ENCODE results near the gene LARGE1.

Gene LARGE1

GRCh38 chr22:33518405-33518804 is 401.9 kb downstream of the LARGE1 start:
- DNase-seq, result no peak

- peak; percentile 1 for DNase-seq
Measured at GRCh38 chr22:33515795-33516194, 404.5 kb downstream of the LARGE1 start.

GRCh38 chr22:33513388-33514338 is 406.6 kb downstream of the LARGE1 start:
- DNase-seq, result peak; percentile 5

- no peak for DNase-seq
Measured at GRCh38 chr22:33512908-33513307, 407.4 kb downstream of the LARGE1 start.

DNA sequence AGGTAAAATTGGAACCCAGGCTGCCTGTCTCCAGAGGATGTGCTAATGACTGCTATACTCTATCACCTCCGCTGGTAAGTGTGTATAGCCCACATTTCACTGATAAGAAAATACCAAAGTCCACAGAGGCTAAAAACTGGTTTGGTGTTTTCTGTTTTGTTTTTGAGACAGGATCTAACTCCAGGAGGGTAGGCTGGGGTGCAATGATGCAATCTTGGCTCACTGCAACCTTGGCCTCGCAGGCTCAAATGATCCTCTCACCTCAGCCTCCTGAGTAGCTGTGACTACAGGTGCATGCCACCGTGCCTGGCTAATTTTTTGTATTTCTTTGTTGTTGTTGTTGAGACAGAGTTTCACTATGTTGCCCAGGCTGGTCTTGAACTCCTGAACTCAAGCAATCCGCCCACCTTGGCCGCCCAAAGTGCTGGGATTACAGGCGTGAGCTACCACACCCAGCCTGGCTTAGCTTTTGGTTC is 409.8 kb downstream of the LARGE1 start:
- no peak for DNase-seq

GRCh38 chr22:33504941-33505625 is 415.2 kb downstream of the LARGE1 start:
- no peak for DNase-seq

DNA sequence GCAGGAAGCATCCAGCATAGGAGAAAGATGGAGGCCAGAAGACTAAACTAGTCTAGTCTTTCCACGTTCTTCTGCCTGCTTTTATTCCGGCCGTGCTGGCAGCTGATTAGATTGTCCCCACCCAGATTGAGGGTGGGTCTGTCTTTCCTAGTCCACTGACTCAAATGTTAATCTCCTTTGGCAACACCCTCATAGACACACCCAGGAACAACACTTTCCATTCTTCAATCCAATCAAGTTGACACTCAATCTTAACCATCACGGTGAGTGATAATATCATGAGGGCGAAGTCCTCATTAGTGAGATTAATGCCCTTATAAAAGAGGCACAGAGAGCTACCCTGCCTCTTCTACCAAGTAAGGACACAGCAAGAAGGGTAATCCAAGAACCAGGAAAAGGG is 424.2 kb downstream of the LARGE1 start:
- DNase-seq, result no peak

- no peak for DNase-seq
Measured at GRCh38 chr22:33493476-33494205, 426.6 kb downstream of the LARGE1 start.

DNA sequence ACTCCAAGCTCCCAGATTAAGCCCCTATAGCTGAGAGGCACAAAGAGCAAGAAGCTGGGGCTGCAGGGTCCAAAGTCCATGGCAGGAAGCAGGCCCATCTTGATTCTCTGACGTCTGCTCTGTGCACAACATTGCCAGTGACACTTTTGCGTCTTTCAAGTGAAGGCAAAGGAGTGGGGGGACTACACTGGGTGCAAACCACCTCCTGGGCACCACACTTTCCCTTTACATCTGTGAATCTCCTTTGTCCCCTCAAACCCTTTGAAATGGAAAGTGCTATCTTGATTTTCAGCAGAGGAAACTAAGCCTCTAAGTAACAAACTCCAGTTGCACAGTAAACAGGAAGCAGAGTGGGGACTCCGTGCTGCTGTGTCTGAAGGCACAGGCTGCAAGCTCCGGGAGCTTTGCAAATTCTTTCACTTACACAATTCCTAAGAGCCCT is 428.0 kb downstream of the LARGE1 start:
- DNase-seq, result no peak

- DNase-seq, result no peak
Measured at GRCh38 chr22:33487041-33487716, 433.1 kb downstream of the LARGE1 start.

DNA sequence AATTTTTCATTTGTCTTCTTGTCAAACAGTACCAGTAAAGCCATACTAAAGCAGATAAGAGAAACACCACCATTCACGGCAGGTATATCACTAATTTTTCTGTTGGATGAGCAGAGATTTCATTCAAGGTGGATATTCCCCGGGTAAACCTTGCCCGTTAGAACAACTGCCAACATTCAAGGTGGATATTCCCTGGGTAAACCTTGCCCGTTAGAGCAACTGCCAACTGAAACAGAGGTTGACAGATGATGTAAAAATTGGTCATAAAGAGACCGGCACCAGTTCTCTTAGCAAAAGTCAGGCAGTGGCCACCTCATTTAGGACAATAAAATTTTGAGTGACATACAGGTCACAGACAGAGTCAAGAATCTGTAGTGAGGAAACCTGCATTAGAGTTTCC is 438.7 kb downstream of the LARGE1 start:
- DNase-seq, result no peak

GRCh38 chr22:33477120-33478111 is 442.9 kb downstream of the LARGE1 start:
- no peak for DNase-seq

GRCh38 chr22:33476716-33477115 is 443.6 kb downstream of the LARGE1 start:
- no peak for DNase-seq

DNA sequence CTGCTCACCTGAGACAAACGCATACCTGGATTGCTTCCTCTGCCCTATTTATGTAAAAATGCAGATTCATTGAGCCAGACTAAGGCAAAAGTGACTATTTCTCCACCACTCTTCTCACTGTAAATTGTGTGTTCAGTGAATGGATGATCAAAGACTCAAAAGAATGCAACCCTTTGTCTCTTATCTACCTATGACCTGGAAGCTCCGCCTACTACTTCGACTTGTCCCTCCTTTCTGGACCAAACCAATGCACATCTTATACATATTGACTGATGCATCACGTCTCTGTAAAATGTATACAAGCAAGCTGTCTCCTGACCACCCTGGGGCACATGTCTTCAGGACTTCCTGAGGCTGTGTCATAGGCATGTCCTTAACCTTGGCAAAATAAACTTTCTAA is 444.1 kb downstream of the LARGE1 start:
- no peak for DNase-seq

- no peak for DNase-seq
Measured at GRCh38 chr22:33474587-33474986, 445.7 kb downstream of the LARGE1 start.

GRCh38 chr22:33472462-33473344 is 447.6 kb downstream of the LARGE1 start:
- DNase-seq, result no peak

- no peak for DNase-seq
Measured at GRCh38 chr22:33470456-33470855, 449.8 kb downstream of the LARGE1 start.

GRCh38 chr22:33467620-33468095 is 452.6 kb downstream of the LARGE1 start:
- no peak for DNase-seq

GRCh38 chr22:33467080-33467479 is 453.2 kb downstream of the LARGE1 start:
- DNase-seq, result no peak

DNA sequence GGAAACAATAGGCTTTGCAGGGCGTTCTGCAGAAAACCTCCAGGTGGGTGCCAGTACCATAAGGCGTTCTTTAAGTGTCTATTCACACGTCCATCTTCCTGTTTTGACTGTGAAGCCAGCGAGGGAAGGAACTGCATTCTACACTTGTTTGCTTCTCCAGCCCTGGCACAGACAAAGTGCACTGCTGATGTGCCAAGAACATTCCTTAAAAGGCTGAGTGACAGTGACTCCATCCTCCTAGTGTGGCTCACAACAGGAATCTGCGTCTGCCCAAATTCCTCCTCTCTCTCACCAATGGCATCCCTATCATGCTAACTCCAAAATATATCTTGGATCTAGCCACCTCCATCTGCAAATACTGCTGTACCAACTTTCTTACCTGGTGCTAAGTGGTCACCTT is 454.7 kb downstream of the LARGE1 start:
- no peak for DNase-seq

All from NCI-H69 (cell line).